OCI-M2 (cell line): ENCODE data around the gene SIT1.
A peak's percentile ranks its signal among the peaks of the same experiment; 100 is the strongest.

Experiments used
- DNase-seq: peaks from one replicate; lab custom pipeline; 2025; ENCODE audit not compliant: unreplicated experiment; lab: John Stamatoyannopoulos, UW

Gene SIT1

GRCh38 chr9:35650341-35651158 lies at the start of gene SIT1:
Gene SIT1, minus strand, starts transcription at chr9:35650931. Its CDS starts 78 bp downstream, at chr9:35650853.
- no peak for DNase-seq

GRCh38 chr9:35700031-35700430 lies 49.3 kb upstream of the SIT1 start:
- no peak for DNase-seq

- no peak for DNase-seq
These were observed 47.5 kb upstream of the SIT1 start for GRCh38 chr9:35698231-35698630.

GRCh38 chr9:35697486-35697885 lies 46.8 kb upstream of the SIT1 start:
- no peak for DNase-seq

GRCh38 chr9:35696520-35697215 lies 45.9 kb upstream of the SIT1 start:
- DNase-seq, result peak; percentile 3

GRCh38 chr9:35695943-35696401 lies 45.2 kb upstream of the SIT1 start:
- DNase-seq, result no peak

DNA sequence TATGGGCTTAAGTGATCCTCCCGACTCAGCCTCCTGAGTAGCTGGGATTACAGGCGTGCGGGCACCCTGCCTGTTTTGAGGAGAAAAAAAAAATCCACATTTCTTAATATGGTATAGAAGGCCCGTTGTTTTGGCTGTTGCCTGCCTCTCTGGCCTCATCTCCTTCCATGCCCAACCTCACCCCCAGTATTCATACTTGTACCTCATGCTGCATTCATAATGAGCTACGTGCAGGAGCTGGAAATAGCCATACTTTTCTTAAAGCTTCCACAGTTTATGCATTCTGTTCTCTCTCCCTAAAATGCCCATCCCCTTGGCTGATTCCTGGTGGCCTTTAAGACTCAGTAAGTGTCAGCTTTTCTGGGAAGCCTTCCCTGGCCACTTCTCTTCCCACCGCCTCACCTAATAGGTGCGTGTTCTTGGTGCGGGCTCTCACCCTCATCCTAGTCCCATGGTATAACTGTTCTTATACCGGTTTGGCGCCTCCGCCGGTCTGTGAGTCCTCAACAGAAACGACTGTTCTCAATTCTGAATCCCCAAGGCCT lies 41.1 kb upstream of the SIT1 start:
- DNase-seq, result no peak

- peak; percentile 64 for DNase-seq
These were observed 40.6 kb upstream of the SIT1 start for GRCh38 chr9:35691334-35691650.

GRCh38 chr9:35690614-35691333 lies 40.0 kb upstream of the SIT1 start:
- no peak for DNase-seq

DNA sequence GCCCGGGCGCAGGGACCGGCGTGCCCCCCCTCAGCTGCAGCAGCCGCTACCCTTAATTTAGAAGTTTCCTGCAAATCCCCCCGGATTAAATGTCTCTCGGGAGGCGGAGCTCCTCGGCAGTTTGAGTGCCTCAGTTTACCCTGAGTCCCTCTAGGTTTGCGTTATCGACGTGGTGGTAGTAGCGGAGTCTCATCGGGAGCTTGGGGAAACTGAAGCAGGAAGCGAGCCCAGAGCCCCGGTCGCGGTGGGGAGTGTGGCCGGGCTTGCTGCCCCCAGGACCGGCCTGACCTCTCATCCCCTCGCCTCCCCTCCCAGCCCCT lies 39.5 kb upstream of the SIT1 start:
- DNase-seq, result no peak

DNA sequence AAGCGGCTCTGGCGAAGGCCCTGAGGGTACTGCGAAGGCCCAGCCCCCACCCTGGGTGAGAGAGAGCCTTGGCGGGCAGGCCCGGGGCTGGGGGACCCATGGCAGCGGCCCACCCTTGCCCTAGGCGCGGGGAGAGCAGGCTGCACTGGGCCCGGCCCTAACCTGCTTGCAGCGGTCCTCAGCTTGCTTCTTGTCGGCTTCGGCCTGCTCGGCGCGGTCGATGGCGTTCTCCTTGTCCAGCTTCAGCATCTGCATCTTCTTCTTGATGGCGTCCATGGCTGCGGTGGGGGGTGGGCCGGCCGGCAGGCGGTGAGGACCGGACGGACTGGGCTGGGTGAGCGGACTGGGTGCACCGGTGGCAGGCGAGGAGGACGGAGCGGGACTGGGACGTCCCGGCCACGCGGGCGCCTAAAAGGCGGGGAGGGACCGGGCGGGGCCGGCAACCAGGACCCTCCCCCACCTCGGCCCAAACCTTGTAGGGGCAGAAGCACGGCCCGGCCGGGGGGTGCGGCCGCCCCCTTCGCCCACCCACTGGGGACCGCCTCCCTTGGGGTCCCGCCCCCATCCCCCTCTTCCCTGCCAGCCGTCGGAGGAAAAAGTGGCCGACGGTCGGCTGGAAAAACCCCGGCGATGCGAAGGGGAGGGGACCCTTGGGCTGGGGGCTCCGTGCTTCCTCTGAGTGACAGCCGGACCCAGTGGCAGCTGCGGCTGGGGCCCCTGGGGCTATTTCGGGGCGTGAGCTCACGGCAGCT lies 39.0 kb upstream of the SIT1 start, which contains the start of gene TPM2:
Gene TPM2 (minus strand): TSS at position 384 of the 752 bp plus-strand sequence. CDS start 108 bp downstream, at position 276.
- DNase-seq, result no peak

DNA sequence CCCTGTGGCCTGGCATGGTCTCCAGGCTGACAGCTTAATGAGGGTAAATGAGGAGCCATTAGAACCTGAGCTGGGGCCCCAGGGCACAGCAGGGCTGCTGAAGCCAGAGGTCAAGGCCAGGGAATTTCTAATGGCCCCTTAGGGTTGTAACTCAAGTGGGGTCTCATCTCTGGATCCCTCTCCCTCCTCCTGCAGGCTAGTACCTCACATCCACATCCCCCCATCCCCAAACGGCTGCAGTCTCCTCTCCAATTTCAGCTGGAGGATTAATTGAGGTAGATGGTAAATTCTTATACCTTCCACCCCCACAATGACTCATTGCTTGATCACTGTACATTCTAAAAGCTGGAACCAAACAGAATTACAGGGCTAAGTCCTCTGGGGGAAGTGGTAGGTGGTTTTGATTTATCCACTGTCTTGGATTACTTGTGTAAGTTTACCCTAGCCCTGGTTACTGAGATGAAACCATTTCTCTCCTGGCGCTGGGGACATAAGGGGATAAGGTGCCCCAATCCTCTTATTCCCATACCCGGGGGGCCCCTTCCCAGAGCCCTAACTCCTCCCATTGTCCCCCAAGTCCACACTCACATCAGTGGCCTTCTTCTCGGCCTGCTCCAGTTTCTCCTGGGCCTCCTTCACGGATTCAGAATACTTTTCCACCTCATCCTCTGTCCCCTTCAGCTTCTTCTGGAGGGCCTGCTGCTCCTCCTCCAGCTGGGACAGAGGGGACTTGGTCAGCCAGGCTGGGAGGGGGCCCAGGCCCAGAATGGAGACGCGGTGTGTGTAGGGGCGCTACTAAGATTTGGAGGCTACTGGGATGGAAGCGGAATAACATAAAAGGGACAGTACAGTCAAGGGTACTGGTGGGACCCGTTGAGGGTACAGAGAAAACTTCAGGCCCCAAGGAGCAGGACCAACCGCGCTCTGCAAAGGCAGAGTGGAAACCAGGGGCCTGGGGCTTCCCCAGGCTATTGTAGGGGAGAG lies 38.1 kb upstream of the SIT1 start:
- DNase-seq, result no peak

DNA sequence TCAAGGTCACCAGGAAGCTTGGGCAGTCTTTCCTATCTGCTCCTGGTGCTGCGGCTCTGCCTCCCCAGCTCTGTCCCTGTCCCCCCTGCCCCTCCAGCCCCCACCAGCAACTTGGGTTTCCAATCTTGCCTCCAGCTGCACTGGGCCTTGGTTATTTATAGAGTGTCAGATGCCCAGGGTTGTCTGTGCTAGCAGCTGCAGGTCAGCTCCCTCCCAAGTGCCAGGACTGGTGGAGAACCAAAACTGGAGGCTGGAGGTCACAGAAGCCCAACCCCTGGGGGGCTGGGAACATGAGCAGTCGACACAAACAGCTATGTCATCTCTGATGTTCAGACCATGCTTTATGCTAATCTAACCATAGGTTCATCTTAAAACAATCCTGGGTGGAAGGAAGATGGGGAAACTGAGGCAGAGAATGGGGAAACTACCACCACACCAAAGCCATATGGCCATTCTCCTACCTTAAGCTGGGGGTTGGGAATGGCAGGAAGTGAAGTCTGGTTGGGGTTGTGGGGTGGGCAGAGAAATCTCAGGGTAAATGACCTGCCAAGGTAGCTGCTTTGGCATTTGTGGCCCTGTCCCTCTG lies 37.3 kb upstream of the SIT1 start:
- no peak for DNase-seq

GRCh38 chr9:35687306-35687705 lies 36.6 kb upstream of the SIT1 start:
- DNase-seq, result no peak

DNA sequence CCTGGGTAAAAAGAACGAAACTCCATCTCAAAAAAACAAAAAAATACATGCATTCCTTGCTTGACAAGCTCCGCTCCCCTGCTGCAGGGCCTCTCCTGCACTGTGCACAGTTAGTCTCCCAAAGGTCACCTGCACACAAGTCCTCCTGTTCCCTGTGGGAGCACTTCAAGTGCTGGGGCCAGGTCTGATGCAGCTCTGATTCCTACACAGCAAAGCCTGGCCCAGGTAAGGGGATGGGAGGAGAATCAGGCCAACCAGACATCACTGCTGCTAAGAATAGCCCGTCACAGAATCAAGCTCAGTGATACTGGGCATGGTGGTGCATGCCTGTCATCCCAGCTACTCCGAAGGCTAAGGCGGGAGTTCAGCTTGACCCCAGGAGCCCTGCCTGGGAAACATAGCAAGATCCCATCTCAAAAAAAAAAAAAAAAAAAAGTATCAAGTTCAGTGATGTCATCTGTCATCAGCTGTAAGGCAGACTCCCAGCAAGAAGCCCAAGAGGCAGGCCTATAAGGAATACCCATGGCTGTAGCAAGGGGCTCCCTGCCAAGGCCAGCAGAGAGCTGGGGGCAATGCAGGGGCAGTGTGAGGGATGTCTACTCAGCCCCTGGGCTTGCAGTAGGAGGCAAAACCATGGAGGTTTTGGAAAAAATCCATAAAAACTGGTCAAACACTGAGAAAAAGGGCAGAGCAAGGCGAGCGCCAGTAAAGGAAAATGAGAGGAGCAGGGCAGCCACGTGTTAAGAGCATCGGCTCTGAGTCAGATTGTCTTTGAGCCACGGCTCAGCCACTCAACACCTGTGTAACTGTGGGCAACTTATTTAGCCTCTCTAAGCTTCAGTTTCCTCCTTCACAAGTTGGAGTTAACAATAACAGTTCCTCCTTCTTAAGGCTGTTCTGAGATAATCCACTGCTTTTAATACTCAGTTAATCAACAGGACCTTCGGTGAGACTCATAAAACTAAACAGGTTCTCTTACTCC lies 35.8 kb upstream of the SIT1 start:
- DNase-seq, result no peak

DNA sequence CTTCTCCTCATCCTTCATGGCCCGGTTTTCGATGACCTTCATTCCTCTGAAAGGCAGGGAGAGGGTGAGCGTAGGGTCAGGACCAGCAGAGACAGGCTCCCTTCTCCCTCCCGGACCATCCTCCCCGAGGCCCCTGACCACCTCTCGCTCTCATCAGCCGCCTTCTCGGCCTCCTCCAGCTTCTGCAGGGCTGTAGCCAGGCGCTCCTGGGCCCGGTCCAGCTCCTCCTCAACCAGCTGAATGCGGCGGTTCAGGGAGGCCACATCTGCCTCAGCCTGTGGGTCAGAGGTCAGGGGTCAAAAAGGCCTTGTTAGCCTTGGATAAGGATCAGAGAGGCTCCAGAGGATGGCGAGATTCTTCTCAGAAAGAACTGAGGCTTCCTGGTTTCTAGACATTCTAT lies 34.8 kb upstream of the SIT1 start:
- no peak for DNase-seq

- DNase-seq, result no peak
These were observed 34.2 kb upstream of the SIT1 start for GRCh38 chr9:35684921-35685320.

- DNase-seq, result no peak
These were observed 32.6 kb upstream of the SIT1 start for GRCh38 chr9:35683323-35683722.
